ENCODE data around the gene KBTBD3. TPM values are rescaled to one million over a fixed set of nuclear protein-coding genes. Genes with fewer than 3 reads are reported as not detected.

KBTBD3 gene
- total and polyA plus RNA-seq, 2 experiments from 2014 or later, result 1.9 to 13.7 TPM

DNA sequence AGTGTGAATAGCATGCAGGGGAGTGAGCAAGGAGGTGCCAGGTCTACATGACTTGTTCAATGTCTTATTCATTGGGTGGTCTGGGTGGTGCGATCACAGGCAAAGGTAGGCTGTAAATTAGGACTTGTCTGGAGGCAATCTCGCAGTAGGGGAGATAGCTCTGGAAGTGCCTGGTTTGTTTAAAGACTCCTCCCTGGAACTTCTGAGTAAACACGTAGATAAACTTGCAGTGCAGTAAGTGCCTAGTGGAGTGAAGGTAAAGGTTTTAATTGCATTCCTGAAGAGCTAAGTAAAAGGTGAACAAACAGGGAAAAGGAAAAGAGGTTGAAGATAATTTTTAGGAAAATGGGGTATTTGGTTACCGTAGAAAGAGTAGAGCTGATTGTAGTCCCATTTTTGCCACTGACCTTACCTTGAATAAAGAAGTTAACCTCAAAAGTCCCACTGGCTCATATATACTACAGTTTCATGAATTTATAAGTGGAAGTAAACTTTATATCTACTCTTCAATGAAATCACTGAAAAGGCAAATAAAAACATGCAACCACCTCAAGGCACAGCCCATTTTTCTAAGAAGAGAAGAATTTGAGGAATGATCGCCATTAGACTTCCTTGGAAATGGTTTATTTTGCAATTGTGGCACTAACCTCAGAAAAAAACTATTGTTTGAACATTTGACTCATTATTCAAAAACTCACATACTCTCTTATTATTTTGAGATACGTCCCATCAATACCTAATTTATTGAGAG, 44.6 kb upstream of the KBTBD3 start (continued):
- TF ChIP-seq, protein P1, sequence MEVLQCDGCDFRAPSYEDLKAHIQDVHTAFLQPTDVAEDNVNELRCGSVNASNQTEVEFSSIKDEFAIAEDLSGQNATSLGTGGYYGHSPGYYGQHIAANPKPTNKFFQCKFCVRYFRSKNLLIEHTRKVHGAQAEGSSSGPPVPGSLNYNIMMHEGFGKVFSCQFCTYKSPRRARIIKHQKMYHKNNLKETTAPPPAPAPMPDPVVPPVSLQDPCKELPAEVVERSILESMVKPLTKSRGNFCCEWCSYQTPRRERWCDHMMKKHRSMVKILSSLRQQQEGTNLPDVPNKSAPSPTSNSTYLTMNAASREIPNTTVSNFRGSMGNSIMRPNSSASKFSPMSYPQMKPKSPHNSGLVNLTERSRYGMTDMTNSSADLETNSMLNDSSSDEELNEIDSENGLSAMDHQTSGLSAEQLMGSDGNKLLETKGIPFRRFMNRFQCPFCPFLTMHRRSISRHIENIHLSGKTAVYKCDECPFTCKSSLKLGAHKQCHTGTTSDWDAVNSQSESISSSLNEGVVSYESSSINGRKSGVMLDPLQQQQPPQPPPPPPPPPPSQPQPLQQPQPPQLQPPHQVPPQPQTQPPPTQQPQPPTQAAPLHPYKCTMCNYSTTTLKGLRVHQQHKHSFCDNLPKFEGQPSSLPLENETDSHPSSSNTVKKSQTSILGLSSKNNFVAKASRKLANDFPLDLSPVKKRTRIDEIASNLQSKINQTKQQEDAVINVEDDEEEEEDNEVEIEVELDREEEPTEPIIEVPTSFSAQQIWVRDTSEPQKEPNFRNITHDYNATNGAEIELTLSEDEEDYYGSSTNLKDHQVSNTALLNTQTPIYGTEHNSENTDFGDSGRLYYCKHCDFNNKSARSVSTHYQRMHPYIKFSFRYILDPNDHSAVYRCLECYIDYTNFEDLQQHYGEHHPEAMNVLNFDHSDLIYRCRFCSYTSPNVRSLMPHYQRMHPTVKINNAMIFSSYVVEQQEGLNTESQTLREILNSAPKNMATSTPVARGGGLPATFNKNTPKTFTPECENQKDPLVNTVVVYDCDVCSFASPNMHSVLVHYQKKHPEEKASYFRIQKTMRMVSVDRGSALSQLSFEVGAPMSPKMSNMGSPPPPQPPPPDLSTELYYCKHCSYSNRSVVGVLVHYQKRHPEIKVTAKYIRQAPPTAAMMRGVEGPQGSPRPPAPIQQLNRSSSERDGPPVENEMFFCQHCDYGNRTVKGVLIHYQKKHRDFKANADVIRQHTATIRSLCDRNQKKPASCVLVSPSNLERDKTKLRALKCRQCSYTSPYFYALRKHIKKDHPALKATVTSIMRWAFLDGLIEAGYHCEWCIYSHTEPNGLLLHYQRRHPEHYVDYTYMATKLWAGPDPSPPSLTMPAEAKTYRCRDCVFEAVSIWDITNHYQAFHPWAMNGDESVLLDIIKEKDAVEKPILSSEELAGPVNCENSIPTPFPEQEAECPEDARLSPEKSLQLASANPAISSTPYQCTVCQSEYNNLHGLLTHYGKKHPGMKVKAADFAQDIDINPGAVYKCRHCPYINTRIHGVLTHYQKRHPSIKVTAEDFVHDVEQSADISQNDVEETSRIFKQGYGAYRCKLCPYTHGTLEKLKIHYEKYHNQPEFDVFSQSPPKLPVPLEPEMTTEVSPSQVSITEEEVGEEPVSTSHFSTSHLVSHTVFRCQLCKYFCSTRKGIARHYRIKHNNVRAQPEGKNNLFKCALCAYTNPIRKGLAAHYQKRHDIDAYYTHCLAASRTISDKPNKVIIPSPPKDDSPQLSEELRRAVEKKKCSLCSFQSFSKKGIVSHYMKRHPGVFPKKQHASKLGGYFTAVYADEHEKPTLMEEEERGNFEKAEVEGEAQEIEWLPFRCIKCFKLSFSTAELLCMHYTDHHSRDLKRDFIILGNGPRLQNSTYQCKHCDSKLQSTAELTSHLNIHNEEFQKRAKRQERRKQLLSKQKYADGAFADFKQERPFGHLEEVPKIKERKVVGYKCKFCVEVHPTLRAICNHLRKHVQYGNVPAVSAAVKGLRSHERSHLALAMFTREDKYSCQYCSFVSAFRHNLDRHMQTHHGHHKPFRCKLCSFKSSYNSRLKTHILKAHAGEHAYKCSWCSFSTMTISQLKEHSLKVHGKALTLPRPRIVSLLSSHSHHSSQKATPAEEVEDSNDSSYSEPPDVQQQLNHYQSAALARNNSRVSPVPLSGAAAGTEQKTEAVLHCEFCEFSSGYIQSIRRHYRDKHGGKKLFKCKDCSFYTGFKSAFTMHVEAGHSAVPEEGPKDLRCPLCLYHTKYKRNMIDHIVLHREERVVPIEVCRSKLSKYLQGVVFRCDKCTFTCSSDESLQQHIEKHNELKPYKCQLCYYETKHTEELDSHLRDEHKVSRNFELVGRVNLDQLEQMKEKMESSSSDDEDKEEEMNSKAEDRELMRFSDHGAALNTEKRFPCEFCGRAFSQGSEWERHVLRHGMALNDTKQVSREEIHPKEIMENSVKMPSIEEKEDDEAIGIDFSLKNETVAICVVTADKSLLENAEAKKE (CRISPR knock-in tag; IDR thresholded peaks at IDR 0.05), result no peak
- no peak for TF ChIP-seq POLR2AphosphoS5 (IDR thresholded peaks at IDR 0.05; ENCODE audit: low read depth)
- TF ChIP-seq ZNF114 (CRISPR knock-in tag; IDR thresholded peaks at IDR 0.05), result no peak

DNA sequence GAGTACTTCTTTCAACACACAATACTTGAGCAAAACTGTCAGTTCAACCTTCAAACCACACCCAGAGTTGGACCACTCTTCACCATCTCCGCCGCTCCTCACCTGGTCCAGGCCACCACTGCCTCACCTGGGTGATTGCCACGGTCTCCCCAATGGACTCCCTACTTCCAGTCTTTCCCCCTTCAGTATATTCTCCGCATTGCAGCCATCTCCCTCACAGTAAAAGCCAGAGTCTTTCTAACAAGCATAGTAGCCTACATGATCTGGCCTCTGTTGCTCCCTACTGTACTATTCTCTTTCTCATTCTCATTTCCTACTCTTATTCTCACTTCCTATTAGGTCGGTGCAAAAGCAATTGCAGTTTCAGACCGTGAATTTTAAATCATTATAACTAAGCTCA, 28.8 kb upstream of the KBTBD3 start:
- Histone ChIP-seq H3K36me3 (ENCODE audit: insufficient read depth) (no peaks in the 10 kb centered on the region; the same call in 1 of the 2 replicates), H3F3A (replicated peaks; ENCODE audit: low read depth) (no peaks in the 10 kb centered on the region), H3K9me2 (ENCODE audit: insufficient read depth) (peaks cover 11% of the 10 kb centered on the region; the same call in 1 of the 2 replicates), H3K79me2 (replicated peaks; ENCODE audit: insufficient read depth) (no peaks in the 10 kb centered on the region), H3K27me3 (ENCODE audit: insufficient read depth) (no peaks in the 10 kb centered on the region), H4K20me1 (replicated peaks; ENCODE audit: insufficient read depth) (no peaks in the 10 kb centered on the region), H3K27ac (ENCODE audit: low read depth) (no peak overlapping the region), H3K4me3 (no peak overlapping the region), H2AFZ (no peak overlapping the region), H3K4me1 (ENCODE audit: insufficient read depth) (peaks cover 7% of the 10 kb centered on the region), H3K4me2 (no peak overlapping the region)
- DNase-seq (ENCODE audit: low spot score) (peak; percentile 8), ATAC-seq (no peak; the same call in 2 of the 3 replicates)
- Mint-ChIP-seq H3K27me3 (ENCODE audit: insufficient read depth, low read depth, poor library complexity) (no peaks in the 10 kb centered on the region), H3K9me3 (no peaks in the 10 kb centered on the region), H3K27ac (no peak overlapping the region), H3K36me3 (ENCODE audit: low read depth) (no peaks in the 10 kb centered on the region), H3K4me3 (no peak overlapping the region), H3K4me1 (peaks cover 7% of the 10 kb centered on the region; the same call in 2 of the 3 replicates)
- TF ChIP-seq, protein P2, sequence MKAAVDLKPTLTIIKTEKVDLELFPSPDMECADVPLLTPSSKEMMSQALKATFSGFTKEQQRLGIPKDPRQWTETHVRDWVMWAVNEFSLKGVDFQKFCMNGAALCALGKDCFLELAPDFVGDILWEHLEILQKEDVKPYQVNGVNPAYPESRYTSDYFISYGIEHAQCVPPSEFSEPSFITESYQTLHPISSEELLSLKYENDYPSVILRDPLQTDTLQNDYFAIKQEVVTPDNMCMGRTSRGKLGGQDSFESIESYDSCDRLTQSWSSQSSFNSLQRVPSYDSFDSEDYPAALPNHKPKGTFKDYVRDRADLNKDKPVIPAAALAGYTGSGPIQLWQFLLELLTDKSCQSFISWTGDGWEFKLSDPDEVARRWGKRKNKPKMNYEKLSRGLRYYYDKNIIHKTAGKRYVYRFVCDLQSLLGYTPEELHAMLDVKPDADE (IDR thresholded peaks at IDR 0.05), result no peak
- TF ChIP-seq ZNF331 (CRISPR knock-in tag; IDR thresholded peaks at IDR 0.05; ENCODE audit: low read depth) (no peak), EZH2 (IDR thresholded peaks at IDR 0.05; ENCODE audit: low read depth, unreplicated experiment) (no peak), CREB1 (CRISPR knock-in tag; IDR thresholded peaks at IDR 0.05; ENCODE audit: low read depth) (no peak)
- TF ChIP-seq, protein P3, sequence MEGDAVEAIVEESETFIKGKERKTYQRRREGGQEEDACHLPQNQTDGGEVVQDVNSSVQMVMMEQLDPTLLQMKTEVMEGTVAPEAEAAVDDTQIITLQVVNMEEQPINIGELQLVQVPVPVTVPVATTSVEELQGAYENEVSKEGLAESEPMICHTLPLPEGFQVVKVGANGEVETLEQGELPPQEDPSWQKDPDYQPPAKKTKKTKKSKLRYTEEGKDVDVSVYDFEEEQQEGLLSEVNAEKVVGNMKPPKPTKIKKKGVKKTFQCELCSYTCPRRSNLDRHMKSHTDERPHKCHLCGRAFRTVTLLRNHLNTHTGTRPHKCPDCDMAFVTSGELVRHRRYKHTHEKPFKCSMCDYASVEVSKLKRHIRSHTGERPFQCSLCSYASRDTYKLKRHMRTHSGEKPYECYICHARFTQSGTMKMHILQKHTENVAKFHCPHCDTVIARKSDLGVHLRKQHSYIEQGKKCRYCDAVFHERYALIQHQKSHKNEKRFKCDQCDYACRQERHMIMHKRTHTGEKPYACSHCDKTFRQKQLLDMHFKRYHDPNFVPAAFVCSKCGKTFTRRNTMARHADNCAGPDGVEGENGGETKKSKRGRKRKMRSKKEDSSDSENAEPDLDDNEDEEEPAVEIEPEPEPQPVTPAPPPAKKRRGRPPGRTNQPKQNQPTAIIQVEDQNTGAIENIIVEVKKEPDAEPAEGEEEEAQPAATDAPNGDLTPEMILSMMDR (conservative IDR thresholded peaks at IDR 0.05; ENCODE audit: low read depth in 2 of 2), result no peak
